GM12864 (cell line): Measurements from ENCODE around the gene RPP40.

Source experiments
- DNase-seq: peaks from one replicate; pipeline ENCODE4 v3.0.0-alpha.2; 2011; ENCODE audit warnings: low read depth
- H3K4me3 ChIP-seq: 2 replicates; pipeline ENCODE4 v1.5.1; 2011; ENCODE audit warnings: mild to moderate bottlenecking, low read depth, low read length, control low read depth
- CTCF ChIP-seq: IDR thresholded peaks from 2 replicates; pipeline ENCODE4 v1.5.1; 2011; ENCODE audit warnings: low read depth, mild to moderate bottlenecking, moderate library complexity, low read length, control low read depth, inconsistent platforms; ENCODE audit errors: missing control alignments

RPP40 gene

GRCh38 chr6:4953440-4953839 lies 50.4 kb downstream of the RPP40 start:
- H3K4me3 ChIP-seq, result no peak overlapping the region
- TF ChIP-seq CTCF, result no peak
- DNase-seq, result no peak

GRCh38 chr6:4950836-4951533 lies 52.9 kb downstream of the RPP40 start:
- H3K4me3 ChIP-seq, result no peak overlapping the region
- no peak for TF ChIP-seq CTCF
- no peak for DNase-seq

- TF ChIP-seq CTCF, result no peak
- H3K4me3 ChIP-seq, result no peak overlapping the region
- DNase-seq, result no peak
These were observed 53.8 kb downstream of the RPP40 start for GRCh38 chr6:4950076-4950475.

- no peak for TF ChIP-seq CTCF
- H3K4me3 ChIP-seq, result no peak overlapping the region
- no peak for DNase-seq
These were observed 54.9 kb downstream of the RPP40 start for GRCh38 chr6:4948781-4949450.

GRCh38 chr6:4947716-4948115 lies 56.1 kb downstream of the RPP40 start:
- DNase-seq, result no peak
- H3K4me3 ChIP-seq, result no peak overlapping the region
- no peak for TF ChIP-seq CTCF

GRCh38 chr6:4946521-4946920 lies 57.3 kb downstream of the RPP40 start:
- no peak overlapping the region for H3K4me3 ChIP-seq
- no peak for TF ChIP-seq CTCF
- DNase-seq, result no peak
